Tongue (tissue), 2 donors: ENCODE data around the gene ZNF283. TPM values are rescaled to one million over a fixed set of nuclear protein-coding genes. Genes with fewer than 3 reads are reported as not detected.
"Not testable (repeated sequence)": the region's sequence is repeated elsewhere in the genome, so short reads cannot be mapped to it uniquely, and the experiment has no call there.

Experiments used
- DNase-seq: peaks from one replicate; pipeline ENCODE4 v3.0.0-alpha.2; 2015
- total RNA-seq: library from RNA; depleted of rRNA; stranded (reverse); fragments of >200 nt; gene quantifications from one replicate; pipeline ENCODE4 v1.2.3, GENCODE V29; 2014

Gene ZNF283
- total RNA-seq, 1 donor from 2014 or later: 23.3 TPM

DNA sequence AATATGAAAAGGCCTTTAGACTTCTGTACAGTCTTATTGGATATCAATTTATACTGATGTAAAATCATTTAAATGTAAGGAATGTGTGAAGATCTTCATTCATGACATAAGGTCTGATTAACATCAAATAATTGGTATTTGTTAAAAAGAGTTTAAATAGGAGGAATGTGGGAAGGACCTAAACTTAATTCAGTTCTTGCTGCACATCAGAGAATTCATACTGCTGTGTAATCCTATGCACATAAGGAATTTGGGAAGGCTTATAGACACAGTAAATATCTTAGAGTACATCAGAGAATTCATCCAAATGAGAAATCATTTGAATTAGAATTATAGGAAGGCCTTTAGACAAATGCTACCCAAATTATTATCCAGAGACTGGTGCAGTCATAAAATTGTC is 21.7 kb downstream of the ZNF283 start:
- no peak for DNase-seq

DNA sequence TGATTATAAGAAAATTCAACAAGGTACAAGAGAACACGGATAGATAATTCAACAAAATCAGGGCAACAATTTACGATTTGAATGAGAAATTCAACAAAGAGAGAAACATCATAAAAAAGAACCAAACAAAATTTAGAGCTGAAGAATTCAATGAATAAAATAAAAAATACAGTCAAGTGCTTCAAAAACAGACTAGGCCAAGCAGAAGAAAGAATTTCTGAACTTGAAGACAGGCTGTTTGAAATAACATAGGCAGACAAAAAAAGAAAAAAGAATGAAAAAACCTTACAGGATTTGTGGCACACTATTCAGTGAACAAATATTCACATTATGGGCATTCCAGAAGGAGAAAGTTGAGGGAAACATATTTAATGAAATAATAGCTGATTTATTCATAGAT is 31.1 kb downstream of the ZNF283 start:
- DNase-seq: no peak

DNA sequence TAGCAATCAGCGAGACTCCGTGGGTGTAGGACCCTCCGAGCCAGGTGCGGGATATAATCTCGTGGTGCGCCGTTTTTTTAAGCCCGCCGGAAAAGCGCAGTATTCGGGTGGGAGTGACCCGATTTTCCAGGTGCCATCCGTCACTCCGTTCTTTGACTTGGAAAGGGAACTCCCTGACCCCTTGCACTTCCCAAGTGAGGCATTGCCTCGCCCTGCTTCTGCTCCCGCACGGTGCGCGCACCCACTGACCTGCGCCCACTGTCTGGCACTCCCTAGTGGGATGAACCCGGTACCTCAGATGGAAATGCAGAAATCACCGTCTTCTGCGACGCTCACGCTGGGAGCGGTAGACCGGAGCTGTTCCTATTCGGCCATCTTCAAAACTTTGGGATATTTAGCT is 39.8 kb downstream of the ZNF283 start:
- DNase-seq: not testable (repeated sequence)

DNA sequence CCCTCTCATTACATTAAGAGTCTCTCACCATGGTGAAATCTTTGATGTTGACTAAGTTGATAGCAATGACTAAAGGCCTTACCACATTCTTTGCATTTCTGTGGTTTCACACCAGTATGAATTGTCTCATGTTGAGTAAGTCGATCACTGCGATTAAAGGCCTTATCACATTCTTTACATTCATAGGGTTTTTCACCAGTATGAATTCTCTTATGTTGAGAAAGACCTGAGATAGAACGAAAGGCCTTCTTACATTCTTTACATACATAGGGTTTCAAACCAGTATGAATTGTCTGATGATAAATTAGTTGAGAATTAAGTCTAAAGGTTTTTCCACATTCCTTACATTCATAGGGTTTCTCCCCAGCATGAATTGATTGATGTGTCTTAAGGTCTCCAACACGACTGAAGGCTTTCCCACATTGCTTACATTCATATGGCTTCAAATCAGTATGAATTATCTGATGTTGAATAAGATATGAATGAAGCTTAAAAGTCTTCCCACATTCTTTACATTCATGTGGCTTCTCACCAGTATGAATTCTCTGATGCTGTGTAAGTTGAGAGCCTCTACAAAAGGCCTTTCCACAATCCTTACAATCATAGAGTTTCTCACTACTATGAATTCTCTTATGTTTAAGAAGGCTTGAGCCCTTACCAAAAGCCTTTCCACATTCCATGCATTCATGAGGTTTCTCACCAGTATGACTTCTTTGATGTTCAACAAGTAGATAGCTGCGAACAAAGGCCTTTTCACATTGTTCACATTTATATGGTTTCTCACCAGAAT is 45.6 kb downstream of the ZNF283 start:
- no peak for DNase-seq

DNA sequence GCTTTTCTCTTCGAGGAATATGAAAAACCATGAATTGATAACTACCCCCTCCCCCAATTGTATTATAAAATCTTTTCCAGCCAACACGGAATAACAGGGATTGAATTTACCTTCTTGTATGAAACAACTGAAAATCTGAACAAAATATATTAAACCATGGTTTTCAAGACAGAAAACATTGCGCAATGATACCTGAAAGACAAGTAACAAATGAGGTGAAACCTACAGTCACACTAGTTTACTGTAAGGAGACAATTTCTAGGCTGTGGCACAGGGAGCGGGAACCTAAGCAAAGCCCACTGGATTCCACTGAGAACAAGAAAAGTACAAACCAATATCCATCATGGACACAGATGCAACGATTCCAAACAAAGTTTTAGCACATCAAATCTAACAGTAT is 53.4 kb downstream of the ZNF283 start:
- DNase-seq: no peak

DNA sequence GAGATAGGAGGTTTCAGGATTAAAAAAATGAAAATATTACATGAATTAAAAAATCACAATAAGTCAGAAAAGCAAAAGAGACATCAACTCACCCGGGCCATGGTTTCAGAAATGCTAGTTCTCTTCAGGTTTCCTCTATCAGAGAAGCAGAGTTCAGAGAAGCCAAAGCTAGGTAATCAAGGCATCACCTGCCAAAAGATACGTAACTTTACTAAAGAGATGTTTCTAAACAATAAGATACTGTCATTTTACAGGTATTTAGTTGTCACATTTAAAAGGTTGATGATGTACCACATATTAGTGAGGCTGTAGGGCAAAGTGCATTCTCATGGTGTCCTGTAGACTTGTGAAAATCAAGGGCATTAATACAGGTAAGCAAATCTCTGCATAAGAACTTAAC is 56.7 kb downstream of the ZNF283 start, which contains the start of gene ZNF404:
TSS of gene ZNF404 (minus strand) at position 101 of the 400 bp plus-strand sequence.
- no peak for DNase-seq

DNA sequence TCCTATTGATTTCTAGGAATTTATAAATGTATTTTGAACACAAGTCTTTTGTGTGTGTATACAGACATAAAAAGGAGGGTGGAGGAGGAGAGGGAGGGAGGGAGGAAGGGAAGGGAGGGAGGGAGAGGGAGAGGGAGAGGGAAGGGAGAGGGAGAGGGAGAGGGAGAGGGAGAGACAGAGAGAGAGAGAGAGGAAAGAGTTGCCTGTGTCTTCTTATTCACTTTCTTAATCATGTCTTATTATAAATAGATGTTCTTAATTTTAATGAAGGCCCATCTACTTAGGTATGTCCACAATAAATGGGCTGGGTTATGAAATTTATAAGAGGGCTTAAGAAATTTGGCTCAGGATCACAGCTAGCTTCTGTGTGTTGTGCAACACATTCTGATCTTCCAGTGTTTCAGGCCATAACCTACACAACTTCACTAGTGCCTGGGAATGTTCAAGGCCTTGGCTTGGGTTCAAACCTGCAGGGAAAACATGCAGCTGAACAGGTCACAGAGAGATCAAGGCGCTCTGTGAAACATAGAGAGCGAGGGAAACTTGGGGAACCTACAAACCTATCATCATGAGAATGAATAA is 68.7 kb downstream of the ZNF283 start:
- no peak for DNase-seq

Other genes starting within 250 kb of the ZNF283 start
- gene IRGQ, start 231.2 kb upstream of the ZNF283 start, total RNA-seq: 26.0 TPM
- 8.8 TPM for gene ZNF576, start 230.7 kb upstream of the ZNF283 start, total RNA-seq
- not detected for gene SRRM5, start 215.2 kb upstream of the ZNF283 start, total RNA-seq
- gene ZNF428, start 207.7 kb upstream of the ZNF283 start, total RNA-seq: 22.9 TPM
- gene CADM4, start 187.5 kb upstream of the ZNF283 start, total RNA-seq: 10.3 TPM
- 8.1 TPM for gene PLAUR, start 157.2 kb upstream of the ZNF283 start, total RNA-seq
- not detected for gene IRGC, start 111.2 kb upstream of the ZNF283 start, total RNA-seq
- gene SMG9, start 72.4 kb upstream of the ZNF283 start, total RNA-seq: 13.0 TPM
- gene KCNN4, start 46.3 kb upstream of the ZNF283 start, total RNA-seq: 14.8 TPM
- gene LYPD5, start 24.9 kb upstream of the ZNF283 start, total RNA-seq: 1.6 TPM
- 1.6 TPM for gene ZNF404, start 56.6 kb downstream of the ZNF283 start, total RNA-seq
- gene ZNF45, start 108.0 kb downstream of the ZNF283 start, total RNA-seq: 14.6 TPM
- gene ZNF221, start 123.9 kb downstream of the ZNF283 start, total RNA-seq: 8.8 TPM
- gene ZNF155, start 156.9 kb downstream of the ZNF283 start, total RNA-seq: 11.1 TPM
- 5.3 TPM for gene ZNF230, start 175.6 kb downstream of the ZNF283 start, total RNA-seq
- gene ZNF222, start 198.1 kb downstream of the ZNF283 start, total RNA-seq: 3.2 TPM
- gene ZNF223, start 224.7 kb downstream of the ZNF283 start, total RNA-seq: 12.1 TPM
- 3.9 TPM for gene ZNF284, start 244.8 kb downstream of the ZNF283 start, total RNA-seq